ENCODE results near the gene SPAG9.

SPAG9 gene

GRCh38 chr17:50918071-50918932 lies 202.4 kb downstream of the SPAG9 start:
- no peak for DNase-seq (ENCODE audit: low read depth, low spot score)

- no peak for DNase-seq (ENCODE audit: low read depth, low spot score)
These were observed 203.3 kb downstream of the SPAG9 start for GRCh38 chr17:50917418-50917743.

GRCh38 chr17:50916708-50917417 lies 203.8 kb downstream of the SPAG9 start:
- DNase-seq (ENCODE audit: low read depth, low spot score) = no peak

- DNase-seq (ENCODE audit: low read depth, low spot score) = no peak
These were observed 204.5 kb downstream of the SPAG9 start for GRCh38 chr17:50916026-50916707.

- DNase-seq (ENCODE audit: low read depth, low spot score) = no peak
These were observed 206.1 kb downstream of the SPAG9 start for GRCh38 chr17:50914505-50915063.

- DNase-seq (ENCODE audit: low read depth, low spot score) = no peak
These were observed 207.5 kb downstream of the SPAG9 start for GRCh38 chr17:50913120-50913519.
